SK-N-SH treated with all-trans-retinoic acid at 6 μM for 48 hours (cell line): ENCODE measurements around the gene TNPO3.

Experiments
- ESRRG ChIP-seq: fragments of 250-450 bp; sonication (Bioruptor Pico); IDR thresholded peaks from 2 replicates; pipeline ENCODE4 v1.6.1; 2021; ENCODE audit warnings: mild to moderate bottlenecking
- ISL1 ChIP-seq: fragments of 250-450 bp; sonication (Bioruptor Pico); IDR thresholded peaks from 2 replicates; pipeline ENCODE4 v2.1.2; 2022; ENCODE audit warnings: mild to moderate bottlenecking, moderate library complexity
- OSR1 ChIP-seq: fragments of 250-450 bp; sonication (Bioruptor Pico); IDR thresholded peaks from 2 replicates; pipeline ENCODE4 v1.8.0; 2022; ENCODE audit warnings: moderate library complexity, mild to moderate bottlenecking, inconsistent platforms
- PATZ1 ChIP-seq: fragments of 250-450 bp; sonication (Bioruptor Pico); IDR thresholded peaks from 2 replicates; pipeline ENCODE4 v1.8.0; 2020; ENCODE audit warnings: mild to moderate bottlenecking, moderate library complexity, borderline replicate concordance
- RARB ChIP-seq: fragments of 250-450 bp; sonication (Bioruptor Pico); IDR thresholded peaks from 2 replicates; pipeline ENCODE4 v1.8.0; 2021; ENCODE audit warnings: mild to moderate bottlenecking, moderate library complexity
- SNAI2 ChIP-seq: fragments of 250-450 bp; sonication (Bioruptor Pico); IDR thresholded peaks from 2 replicates; pipeline ENCODE4 v1.5.0; 2020; ENCODE audit warnings: mild to moderate bottlenecking, moderate library complexity
- TOX ChIP-seq: fragments of 250-450 bp; sonication (Bioruptor Pico); IDR thresholded peaks from 2 replicates; pipeline ENCODE4 v1.8.0; 2021; ENCODE audit warnings: mild to moderate bottlenecking, moderate library complexity, borderline replicate concordance
- ZNF70 ChIP-seq: fragments of 450-650 bp; formaldehyde crosslinking; IDR thresholded peaks from 2 replicates; pipeline ENCODE4 v1.5.0; 2020; ENCODE audit warnings: mild to moderate bottlenecking, moderate library complexity

DNA sequence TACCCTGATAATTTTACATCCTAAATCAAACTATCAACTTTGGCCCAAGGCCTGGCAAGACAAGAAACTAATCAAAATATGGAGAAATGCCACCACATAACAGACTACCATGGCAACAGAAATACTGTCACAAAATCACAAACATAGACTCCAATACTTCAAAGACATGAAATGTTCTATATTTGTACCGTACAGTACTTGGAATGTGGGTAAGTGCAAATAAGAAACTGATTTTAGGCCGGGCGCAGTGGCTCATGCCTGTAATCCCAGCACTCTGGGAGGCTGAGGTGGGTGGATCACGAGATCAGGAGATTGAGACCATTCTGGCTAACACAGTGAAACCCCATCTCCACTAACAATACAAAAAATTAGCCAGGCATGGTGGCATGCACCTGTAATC lies 9.2 kb downstream of the TNPO3 start:
- TF ChIP-seq PATZ1 (CRISPR knock-in tag) (no peak), TOX (CRISPR knock-in tag) (no peak), OSR1 (CRISPR knock-in tag) (no peak), ESRRG (CRISPR knock-in tag) (no peak), RARB (CRISPR knock-in tag) (no peak), ISL1 (CRISPR knock-in tag) (no peak), SNAI2 (CRISPR knock-in tag) (no peak), ZNF70 (CRISPR knock-in tag) (no peak)
